Hepatocyte (in vitro differentiated cells): ENCODE measurements around the gene APOL5.

ENCODE experiments used
- CTCF ChIP-seq: fragments of 200-600 bp; sonication (generic); IDR thresholded peaks from 2 replicates; pipeline ENCODE4 v1.5.1; 2016; ENCODE audit warnings: antibody characterized with exemption, mild to moderate bottlenecking; ENCODE audit not compliant: poor library complexity
- EZH2 ChIP-seq: fragments of 200-600 bp; sonication (generic); IDR thresholded peaks from 2 replicates; pipeline ENCODE4 v1.6.1; 2016; ENCODE audit warnings: antibody characterized with exemption, mild to moderate bottlenecking, borderline replicate concordance

GRCh38 chr22:35687461-35687860 lies 30.2 kb upstream of the APOL5 start:
- TF ChIP-seq CTCF (no peak), EZH2 (no peak)
